Measurements from ENCODE around the gene STXBP6. TPM values are rescaled to one million over a fixed set of nuclear protein-coding genes. Genes with fewer than 3 reads are reported as not detected.

STXBP6 gene
- total and polyA plus RNA-seq, 2 donors (not counting 3 experiments of a cell fraction or from before 2014, with no cell fraction given): 0.06 TPM; not detected in 1

- BruUV-seq (replicated peaks): no TSS peak
- ChIA-PET CTCF (no interaction called here), POLR2A (no interaction called here)
- dilution Hi-C loops (cut with MboI; ENCODE audit: extremely low pct_ligation_motif_present, low sequenced_read_pairs): no loop called here
- no peaks in the 10 kb centered on the region for H3K9me1 ChIP-seq (replicated peaks; ENCODE audit: control insufficient read depth, extremely low read depth, insufficient read depth, low read length)
- H3K36me3 ChIP-seq (ENCODE audit: control insufficient read depth in 2 of 2, extremely low read depth in 1 of 2, insufficient read depth in 2 of 2, low read length in 2 of 2): no peaks in the 10 kb centered on the region
- H3K79me2 ChIP-seq (ENCODE audit: control insufficient read depth, insufficient read depth, low read length): no peaks in the 10 kb centered on the region
- FAIRE-seq: no peak
- no peaks in the 10 kb centered on the region for H3K9me3 ChIP-seq (replicated peaks; ENCODE audit: control insufficient read depth, insufficient read depth, low read length)
- no peaks in the 10 kb centered on the region for H3K4me1 ChIP-seq (ENCODE audit: control insufficient read depth, extremely low read depth, insufficient read depth, low read length)
- H3K4me2 ChIP-seq (ENCODE audit: insufficient read depth, low read length): no peak overlapping the region
- H3K27me3 ChIP-seq (ENCODE audit: control insufficient read depth in 2 of 2, insufficient read depth in 2 of 2, low read length in 2 of 2): no peaks in the 10 kb centered on the region
- no peak overlapping the region for H3K27ac ChIP-seq (ENCODE audit: insufficient read depth, low read depth, low read length)
- no peaks in the 10 kb centered on the region for H4K20me1 ChIP-seq (replicated peaks; ENCODE audit: control insufficient read depth, extremely low read depth, insufficient read depth, low read length)
- H2AFZ ChIP-seq (ENCODE audit: low read depth, low read length): no peak overlapping the region
- H3K4me3 ChIP-seq (replicated peaks in 1 of 3; ENCODE audit: insufficient read depth in 1 of 3, low read depth in 1 of 3, low read length in 3 of 3): no peak overlapping the region
- no peak for DNase-seq (ENCODE audit: low read depth, low spot score)
- TF ChIP-seq POLR2AphosphoS5 (IDR thresholded peaks at IDR 0.05; ENCODE audit: insufficient read depth, low read depth, low read length) (no peak), MYC (IDR thresholded peaks at IDR 0.05; ENCODE audit: low read depth, low read length) (no peak), EZH2 (IDR thresholded peaks at IDR 0.05; ENCODE audit: borderline replicate concordance, low read depth, low read length, severe bottlenecking) (no peak), GATA2 (IDR thresholded peaks at IDR 0.05; ENCODE audit: insufficient read depth, insufficient read length, low read depth, low read length) (no peak), JUN (IDR thresholded peaks at IDR 0.05; ENCODE audit: borderline replicate concordance, insufficient read depth, insufficient read length, low read depth) (no peak), FOS (IDR thresholded peaks at IDR 0.05; ENCODE audit: borderline replicate concordance, insufficient read depth, low read length) (no peak), MAX (IDR thresholded peaks at IDR 0.05; ENCODE audit: insufficient read depth, insufficient read length) (no peak), CTCF (IDR thresholded peaks at IDR 0.05; ENCODE audit: extremely low read depth in 1 of 2, insufficient read depth in 1 of 2, low read depth in 1 of 2, low read length in 2 of 2) (no peak), POLR2A (IDR thresholded peaks at IDR 0.05; ENCODE audit: low read depth, low read length) (no peak)
- H3K9ac ChIP-seq (replicated peaks; ENCODE audit: extremely low read depth, insufficient read depth, low read length): no peak overlapping the region
- intact Hi-C loops (cut with micrococcal nuclease): loop anchor here (1.0 kb wide), 1 partner anchor 66 kb away; no protein-coding TSS in a partner anchor
These were observed 248.9 kb downstream of the STXBP6 start for GRCh38 chr14:24801024-24801423.

Data from endothelial cell of umbilical vein (primary cell).